Loucy (cell line): Measurements from ENCODE around the gene ANKRD36.
"Not testable (repeated sequence)": the region's sequence is repeated elsewhere in the genome, so short reads cannot be mapped to it uniquely, and the experiment has no call there.

ENCODE experiments used
- H2AFZ ChIP-seq: fragments of 200-600 bp; sonication (generic); 2 replicates; pipeline ENCODE4 v1.6.0; 2016; ENCODE audit warnings: antibody characterized with exemption, mild to moderate bottlenecking, low read length, moderate library complexity
- H3F3A ChIP-seq: fragments of 200-600 bp; 2 replicates; pipeline ENCODE4 v1.6.0; 2016; ENCODE audit warnings: antibody characterized with exemption, low read depth, mild to moderate bottlenecking
- H3K27me3 ChIP-seq: fragments of 200-600 bp; sonication (generic); 2 replicates; pipeline ENCODE4 v1.6.1; 2014; ENCODE audit warnings: low read length, mild to moderate bottlenecking; ENCODE audit not compliant: insufficient read depth, poor library complexity, severe bottlenecking
- H3K36me3 ChIP-seq: fragments of 200-600 bp; sonication (generic); 2 replicates; pipeline ENCODE4 v1.6.1; 2016; ENCODE audit warnings: low read length; ENCODE audit not compliant: insufficient read depth
- H3K4me1 ChIP-seq: fragments of 200-600 bp; sonication (generic); 2 replicates; pipeline ENCODE4 v1.5.1; 2014; ENCODE audit warnings: low read length, mild to moderate bottlenecking; ENCODE audit not compliant: insufficient read depth, poor library complexity, severe bottlenecking
- H3K4me2 ChIP-seq: fragments of 200-600 bp; sonication (generic); 2 replicates; pipeline ENCODE4 v1.6.0; 2014; ENCODE audit warnings: antibody characterized with exemption, low read length, low read depth, mild to moderate bottlenecking; ENCODE audit not compliant: poor library complexity, severe bottlenecking
- H3K4me3 ChIP-seq: fragments of 200-600 bp; sonication (generic); 2 replicates; pipeline ENCODE4 v1.5.1; 2014; ENCODE audit warnings: low read length, mild to moderate bottlenecking, mixed read lengths; ENCODE audit not compliant: poor library complexity, severe bottlenecking
- H3K79me2 ChIP-seq: fragments of 200-600 bp; sonication (generic); 2 replicates; pipeline ENCODE4 v1.6.1; 2014; ENCODE audit warnings: low read length; ENCODE audit not compliant: insufficient read depth
- H3K9ac ChIP-seq: fragments of 200-600 bp; sonication (generic); 2 replicates; pipeline ENCODE4 v1.6.0; 2014; ENCODE audit warnings: mild to moderate bottlenecking, low read depth, low read length, moderate library complexity; ENCODE audit not compliant: poor library complexity, severe bottlenecking
- H3K9me2 ChIP-seq: fragments of 200-600 bp; sonication (generic); replicated peaks from 2 replicates; pipeline ENCODE4 v1.6.1; 2016; ENCODE audit warnings: low read depth, low read length, mixed read lengths
- H3K9me3 ChIP-seq: fragments of 200-600 bp; sonication (generic); 2 replicates; pipeline ENCODE4 v1.6.1; 2014; ENCODE audit warnings: mild to moderate bottlenecking, antibody characterized with exemption, low read length, low read depth; ENCODE audit not compliant: insufficient read depth
- H4K20me1 ChIP-seq: fragments of 200-600 bp; sonication (generic); 2 replicates; pipeline ENCODE4 v1.6.0; 2014; ENCODE audit warnings: antibody characterized with exemption, low read length, mild to moderate bottlenecking; ENCODE audit not compliant: insufficient read depth, poor library complexity, severe bottlenecking

Gene ANKRD36

DNA sequence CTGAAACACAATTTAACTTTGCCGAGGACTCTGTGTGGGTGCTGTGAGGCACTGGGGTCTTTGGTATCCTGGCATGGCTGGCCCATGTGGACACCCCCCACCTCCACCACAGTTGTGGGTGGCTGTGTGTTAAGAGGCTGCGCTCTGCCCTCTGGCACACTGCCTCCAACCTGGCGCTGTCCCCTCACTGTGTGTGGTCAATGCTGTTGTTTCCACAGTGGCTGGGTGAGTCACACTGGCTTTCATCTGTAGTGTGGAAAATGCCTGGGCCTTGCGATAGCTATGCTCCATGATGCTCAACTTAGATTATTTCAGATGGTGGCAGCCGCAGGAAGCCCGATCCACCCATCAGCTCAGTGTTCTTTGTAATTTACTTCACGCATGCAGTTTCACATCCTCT lies 27.9 kb upstream of the ANKRD36 start:
- not testable (repeated sequence) for H3K27me3 ChIP-seq, H4K20me1 ChIP-seq, H3K9ac ChIP-seq, H3K79me2 ChIP-seq, H3K9me2 ChIP-seq, H3K4me1 ChIP-seq, H3K4me3 ChIP-seq, H3K9me3 ChIP-seq, H3K4me2 ChIP-seq, H3K36me3 ChIP-seq, H2AFZ ChIP-seq, H3F3A ChIP-seq

DNA sequence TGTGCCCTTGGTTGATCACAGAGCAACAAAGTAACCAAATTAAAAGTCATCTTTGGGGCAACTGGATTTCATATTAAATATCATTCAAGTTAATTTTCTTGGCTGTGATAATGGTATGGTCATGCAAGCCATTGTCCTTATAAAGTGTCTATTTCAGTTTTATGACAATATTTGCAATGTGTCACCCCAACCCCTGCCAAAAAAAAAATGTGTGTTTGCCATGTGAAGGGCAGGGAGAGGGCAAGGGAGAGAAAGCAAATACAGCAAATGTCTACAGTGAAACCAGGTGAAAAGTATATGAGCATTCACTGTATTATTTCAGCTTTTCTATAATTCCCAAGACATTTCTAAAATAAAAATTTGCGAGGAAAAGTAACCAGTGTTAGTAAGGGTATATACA lies 24.2 kb upstream of the ANKRD36 start:
- not testable (repeated sequence) for H3K9me3 ChIP-seq

DNA sequence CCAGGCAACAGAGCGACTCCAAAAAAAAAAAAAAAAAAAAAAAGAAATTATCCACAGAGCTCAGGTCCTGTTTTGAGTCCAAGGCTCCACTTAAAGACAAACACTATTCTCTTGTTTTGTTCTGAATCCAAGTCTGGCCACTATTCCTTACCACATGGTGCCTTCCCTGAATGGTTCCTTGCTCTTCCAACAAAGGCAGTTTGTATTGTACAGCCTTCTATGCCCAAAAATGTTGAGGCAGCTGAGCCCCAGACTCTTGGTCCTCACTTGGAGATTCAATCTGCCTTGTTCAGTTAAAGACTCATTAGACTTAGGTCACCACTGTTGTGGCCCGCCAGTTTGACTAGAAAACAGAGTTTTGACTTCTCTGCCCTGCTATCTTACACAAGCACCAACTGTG lies 20.0 kb upstream of the ANKRD36 start:
- not testable (repeated sequence) for H2AFZ ChIP-seq, H3K4me2 ChIP-seq, H3K9me2 ChIP-seq, H3K79me2 ChIP-seq, H3K4me1 ChIP-seq, H3K9me3 ChIP-seq, H3F3A ChIP-seq, H3K9ac ChIP-seq, H4K20me1 ChIP-seq, H3K36me3 ChIP-seq, H3K4me3 ChIP-seq, H3K27me3 ChIP-seq

More for the DNA sequence above, 24.2 kb upstream of the ANKRD36 start:
- H3F3A ChIP-seq, H3K9me2 ChIP-seq, H3K4me1 ChIP-seq, H3K9ac ChIP-seq, H2AFZ ChIP-seq, H3K79me2 ChIP-seq, H3K36me3 ChIP-seq, H3K27me3 ChIP-seq, H4K20me1 ChIP-seq, H3K4me2 ChIP-seq, H3K4me3 ChIP-seq: not testable (repeated sequence)

DNA sequence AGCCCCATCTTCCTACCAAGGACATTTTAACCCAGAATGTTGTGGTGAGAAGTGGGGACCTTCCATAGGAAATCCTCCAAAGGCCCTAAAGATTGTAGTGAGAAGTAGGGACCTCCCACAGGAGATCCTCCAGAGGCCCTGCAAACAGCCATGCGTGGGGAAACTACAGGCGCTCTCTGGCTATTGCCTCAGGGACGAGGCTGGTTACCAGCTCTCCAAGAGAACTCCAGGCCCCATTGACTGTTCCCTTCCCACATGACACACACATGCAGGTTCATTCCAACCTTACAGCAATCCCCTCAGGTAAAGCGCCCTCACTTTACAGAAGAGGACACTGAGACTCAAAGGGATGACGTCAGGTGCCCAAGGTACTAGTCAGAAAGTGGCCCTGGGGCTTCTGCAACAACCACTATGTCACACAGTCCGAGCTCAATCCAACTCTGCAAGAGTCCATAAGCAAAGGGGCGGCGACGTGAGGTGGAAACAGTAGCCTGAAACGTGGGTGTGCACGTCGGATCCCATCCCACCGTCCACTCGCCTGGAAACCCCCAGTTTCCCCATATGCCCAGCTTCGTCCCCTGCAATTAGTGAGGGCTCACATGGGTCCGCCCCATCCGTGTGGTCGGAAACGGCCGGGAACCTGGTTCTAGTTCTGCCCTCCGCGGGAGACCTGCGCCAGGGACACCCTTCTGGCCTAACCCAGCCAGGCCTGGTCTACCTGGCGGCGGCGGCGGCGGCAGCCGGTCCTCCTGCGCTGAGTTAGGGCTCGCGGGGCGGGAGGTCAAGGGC lies 18.8 kb upstream of the ANKRD36 start:
- not testable (repeated sequence) for H4K20me1 ChIP-seq, H3K9me2 ChIP-seq, H3K4me1 ChIP-seq, H3F3A ChIP-seq, H3K79me2 ChIP-seq, H2AFZ ChIP-seq, H3K36me3 ChIP-seq, H3K4me2 ChIP-seq, H3K9me3 ChIP-seq, H3K9ac ChIP-seq, H3K27me3 ChIP-seq
- peak overlapping the region; percentile 70 for H3K4me3 ChIP-seq

DNA sequence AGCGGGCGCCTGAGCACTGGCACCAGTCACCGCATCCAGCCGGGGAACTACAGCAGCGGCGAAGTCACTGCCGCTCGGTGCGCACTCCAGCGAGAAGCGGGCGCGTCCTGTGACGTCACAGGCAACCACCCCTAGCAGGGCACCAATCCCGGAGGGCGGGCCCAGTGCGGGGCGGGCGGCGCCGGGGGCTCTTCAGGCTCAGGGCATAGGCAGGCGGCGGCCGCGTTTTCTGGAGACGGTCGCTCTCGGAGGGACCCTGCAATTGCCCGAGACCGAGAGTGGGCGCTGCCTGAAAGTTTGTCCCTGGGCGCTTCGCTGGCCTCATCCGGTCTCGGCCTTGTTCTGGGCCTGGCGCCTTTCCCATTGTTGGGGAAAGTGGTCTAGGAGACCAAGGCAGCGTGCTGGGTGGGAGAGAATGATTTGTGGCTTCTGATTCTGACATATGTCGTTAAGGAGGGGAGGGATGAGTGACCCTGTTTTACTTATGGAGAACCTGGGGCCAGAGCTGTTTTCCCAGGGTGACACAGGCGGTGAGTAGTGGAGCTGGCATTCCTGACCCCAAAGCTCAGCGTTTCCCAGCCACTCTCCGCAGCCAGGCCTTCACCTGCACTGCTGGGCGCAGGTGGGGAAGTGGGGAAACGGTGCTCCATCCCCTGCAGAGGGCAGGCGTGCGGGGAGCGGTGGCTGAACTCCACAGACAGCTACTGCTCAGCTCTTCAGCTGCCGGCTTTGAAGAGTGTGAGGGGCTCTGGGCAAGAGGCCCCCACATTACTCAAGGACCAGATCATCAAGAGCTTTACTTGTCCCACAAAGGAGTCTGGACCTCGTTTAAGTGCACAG lies 18.0 kb upstream of the ANKRD36 start, which contains the start of gene FAHD2B:
Gene FAHD2B (minus strand): TSS at position 111 of the 840 bp plus-strand sequence. CDS start 3,176 bp downstream, outside the sequence.
- H3K4me2 ChIP-seq = peak within 1 kb of the TSS; percentile 83
- not testable (repeated sequence) for H3F3A ChIP-seq, H3K27me3 ChIP-seq, H4K20me1 ChIP-seq, H3K9me2 ChIP-seq, H3K79me2 ChIP-seq, H3K9me3 ChIP-seq, H3K4me1 ChIP-seq, H3K36me3 ChIP-seq
- H3K4me3 ChIP-seq = peak within 1 kb of the TSS; percentile 70
- peak within 1 kb of the TSS; percentile 41 for H2AFZ ChIP-seq
- peak within 1 kb of the TSS; percentile 53 for H3K9ac ChIP-seq
